Immature natural killer cell (primary cell): ENCODE data around the gene KIRREL1. TPM values are rescaled to one million over a fixed set of nuclear protein-coding genes. Genes with fewer than 3 reads are reported as not detected.

ENCODE experiments used
- DNase-seq, 3 donors: peaks; one replicate each; pipeline ENCODE4 v3.0.0; 2022; ENCODE audit warnings: mixed read lengths in 1 of 3
- H3K27ac Mint-ChIP-seq, 6 donors: one replicate each; pipeline ENCODE4 v1.8.0; 2020; ENCODE audit warnings: mixed read lengths in 6 of 6, mild to moderate bottlenecking in 5 of 6, inconsistent platforms in 4 of 6, moderate library complexity in 3 of 6
- H3K27me3 Mint-ChIP-seq, 3 donors: one replicate each; pipeline ENCODE4 v1.8.0; 2020 to 2021; ENCODE audit warnings: low read depth in 3 of 3, mild to moderate bottlenecking in 3 of 3, mixed read lengths in 3 of 3, moderate library complexity in 3 of 3, inconsistent platforms in 1 of 3
- H3K36me3 Mint-ChIP-seq, 3 donors: one replicate each; pipeline ENCODE4 v1.8.0; 2020; ENCODE audit warnings: mixed read lengths in 3 of 3, inconsistent platforms in 2 of 3, mild to moderate bottlenecking in 2 of 3
- H3K4me1 Mint-ChIP-seq, 2 donors: one replicate each; pipeline ENCODE4 v1.8.0; 2020; ENCODE audit warnings: inconsistent platforms in 2 of 2, mild to moderate bottlenecking in 2 of 2, mixed read lengths in 2 of 2, moderate library complexity in 1 of 2
- H3K4me3 Mint-ChIP-seq, 5 donors: one replicate each; pipeline ENCODE4 v1.8.0; 2020; ENCODE audit warnings: mild to moderate bottlenecking in 5 of 5, mixed read lengths in 5 of 5, inconsistent platforms in 3 of 5, moderate library complexity in 3 of 5
- H3K9me3 Mint-ChIP-seq, 6 donors: one replicate each; pipeline ENCODE4 v1.8.0; 2020; ENCODE audit warnings: mild to moderate bottlenecking in 6 of 6, mixed read lengths in 6 of 6, inconsistent platforms in 4 of 6, moderate library complexity in 3 of 6
- polyA plus RNA-seq, 3 donors: library from polyadenylated mRNA; unstranded; fragments of 300-500 nt; fragmentation: Illumina TruSeq; gene quantifications; one replicate each; pipeline ENCODE4 v1.2.3, GENCODE V29; 2021

Gene KIRREL1
- polyA plus RNA-seq, 3 donors from 2014 or later, result not detected

DNA sequence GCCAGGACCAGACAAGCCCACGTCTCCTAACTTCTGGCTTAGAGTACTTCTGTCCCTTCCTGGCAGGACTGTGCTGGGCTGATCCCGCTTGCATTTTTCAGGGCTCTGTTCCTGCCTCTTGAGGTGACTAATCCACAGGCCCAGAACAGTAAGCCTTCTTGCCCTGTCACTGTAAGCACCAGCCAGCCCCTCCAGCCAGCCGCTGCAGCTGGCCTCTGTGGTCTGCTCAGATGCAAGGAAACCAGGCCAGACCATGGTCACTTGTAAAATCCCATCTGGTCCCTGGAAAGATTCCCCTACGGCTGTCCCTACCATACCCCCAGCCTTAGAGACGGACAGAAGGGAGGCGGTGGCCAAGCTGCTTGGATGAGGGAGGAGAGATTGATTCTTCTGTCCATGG, 74.2 kb downstream of the KIRREL1 start:
- Mint-ChIP-seq H3K4me3 (no peak overlapping the region), H3K27me3 (peaks cover under 1 to 7% (median 3%) of the 10 kb centered on the region in 3 donors), H3K4me1 (no peaks in the 10 kb centered on the region), H3K9me3 (no peaks in the 10 kb centered on the region), H3K27ac (no peak overlapping the region), H3K36me3 (no peaks in the 10 kb centered on the region)
- no peak for DNase-seq

DNA sequence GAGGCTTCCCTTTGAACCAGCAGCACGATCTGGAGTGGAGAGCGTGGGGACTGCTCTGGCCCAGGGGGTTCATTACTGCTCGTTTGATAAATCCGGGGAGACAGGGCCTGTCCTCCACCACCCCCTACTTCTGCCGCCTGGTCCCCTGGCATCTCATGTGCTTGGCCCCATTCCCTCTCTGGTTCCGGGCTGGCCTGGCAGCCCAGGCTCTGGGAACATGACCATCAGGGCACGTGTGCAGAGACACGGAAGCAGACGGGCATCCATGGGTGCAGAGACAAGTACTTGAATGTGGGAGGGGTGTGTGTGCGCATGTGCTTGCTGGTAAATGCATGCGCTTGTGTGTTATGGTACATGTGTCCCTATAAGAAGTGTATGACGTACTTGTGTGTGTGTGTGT, 75.5 kb downstream of the KIRREL1 start:
- H3K4me3 Mint-ChIP-seq, result no peak overlapping the region
- no peaks in the 10 kb centered on the region for H3K36me3 Mint-ChIP-seq
- H3K4me1 Mint-ChIP-seq, result no peaks in the 10 kb centered on the region
- no peak overlapping the region for H3K27ac Mint-ChIP-seq
- no peak for DNase-seq
- peaks cover 0 to 4% (median 3%) of the 10 kb centered on the region in 3 donors for H3K27me3 Mint-ChIP-seq
- H3K9me3 Mint-ChIP-seq, result no peaks in the 10 kb centered on the region

DNA sequence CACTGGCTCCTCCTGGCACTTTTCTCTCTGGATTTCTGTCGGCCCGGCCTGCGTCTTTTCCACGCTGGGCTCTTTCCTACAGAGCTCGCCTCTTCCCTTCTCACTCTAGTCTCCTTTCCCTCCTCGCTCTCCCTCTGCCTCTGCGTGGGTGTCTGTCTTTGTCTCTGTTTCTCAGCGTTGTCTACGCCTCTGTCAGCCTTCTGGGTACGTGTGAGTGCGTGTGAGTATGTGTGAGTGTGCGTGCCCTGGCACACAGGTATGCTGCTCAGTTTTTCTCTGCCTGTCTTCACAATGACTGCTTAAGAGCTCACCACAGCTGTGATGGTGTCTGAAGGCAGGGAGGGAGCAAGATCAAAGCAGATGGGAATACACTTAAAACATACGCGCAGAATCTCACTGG, 77.7 kb downstream of the KIRREL1 start:
- H3K9me3 Mint-ChIP-seq, result no peaks in the 10 kb centered on the region
- peaks cover 2 to 8% (median 3%) of the 10 kb centered on the region in 3 donors for H3K27me3 Mint-ChIP-seq

GRCh38 chr1:158075078-158075477, 81.6 kb downstream of the KIRREL1 start:
- H3K4me1 Mint-ChIP-seq, result no peaks in the 10 kb centered on the region
- no peak overlapping the region for H3K4me3 Mint-ChIP-seq
- no peaks in the 10 kb centered on the region for H3K9me3 Mint-ChIP-seq
- H3K27me3 Mint-ChIP-seq, result peaks cover 0 to 6% (median 2%) of the 10 kb centered on the region in 3 donors
- DNase-seq, result no peak
- no peaks in the 10 kb centered on the region for H3K36me3 Mint-ChIP-seq
- no peak overlapping the region for H3K27ac Mint-ChIP-seq

More for the DNA sequence above, 77.7 kb downstream of the KIRREL1 start:
- no peak overlapping the region for H3K27ac Mint-ChIP-seq
- H3K36me3 Mint-ChIP-seq, result no peaks in the 10 kb centered on the region
- no peaks in the 10 kb centered on the region for H3K4me1 Mint-ChIP-seq
- no peak overlapping the region for H3K4me3 Mint-ChIP-seq
- no peak for DNase-seq

DNA sequence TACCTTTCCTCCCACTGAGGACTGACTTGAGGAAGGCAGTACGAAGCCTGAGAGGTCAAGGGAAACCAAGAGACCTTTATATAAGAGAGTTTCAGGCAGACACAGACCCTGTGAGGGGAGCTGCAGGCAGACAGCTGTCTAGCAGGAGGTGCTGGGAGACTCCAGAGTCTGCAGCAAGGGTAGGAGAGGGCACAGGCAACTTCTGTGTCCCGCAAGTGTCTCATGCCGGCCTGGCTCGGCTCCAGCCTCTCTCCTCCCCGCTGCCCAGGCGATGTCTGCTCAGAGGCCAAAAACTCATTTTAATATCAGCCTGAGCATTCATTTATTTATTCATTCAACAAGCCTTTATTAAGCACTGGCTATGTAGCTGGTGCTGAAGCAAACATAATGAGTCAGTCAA, 83.0 kb downstream of the KIRREL1 start:
- no peaks in the 10 kb centered on the region for H3K9me3 Mint-ChIP-seq

GRCh38 chr1:158077411-158078256, 84.2 kb downstream of the KIRREL1 start:
- no peaks in the 10 kb centered on the region for H3K4me1 Mint-ChIP-seq
- no peak overlapping the region for H3K27ac Mint-ChIP-seq
- H3K27me3 Mint-ChIP-seq, result peaks cover 0 to 4% (median 2%) of the 10 kb centered on the region in 3 donors
- H3K9me3 Mint-ChIP-seq, result no peaks in the 10 kb centered on the region
- DNase-seq, result no peak
- H3K36me3 Mint-ChIP-seq, result no peaks in the 10 kb centered on the region
- no peak overlapping the region for H3K4me3 Mint-ChIP-seq

More for the DNA sequence above, 83.0 kb downstream of the KIRREL1 start:
- Mint-ChIP-seq H3K36me3 (no peaks in the 10 kb centered on the region), H3K4me1 (no peaks in the 10 kb centered on the region), H3K27me3 (peaks cover 0 to 4% (median 2%) of the 10 kb centered on the region in 3 donors), H3K27ac (no peak overlapping the region), H3K4me3 (no peak overlapping the region)
- no peak for DNase-seq

DNA sequence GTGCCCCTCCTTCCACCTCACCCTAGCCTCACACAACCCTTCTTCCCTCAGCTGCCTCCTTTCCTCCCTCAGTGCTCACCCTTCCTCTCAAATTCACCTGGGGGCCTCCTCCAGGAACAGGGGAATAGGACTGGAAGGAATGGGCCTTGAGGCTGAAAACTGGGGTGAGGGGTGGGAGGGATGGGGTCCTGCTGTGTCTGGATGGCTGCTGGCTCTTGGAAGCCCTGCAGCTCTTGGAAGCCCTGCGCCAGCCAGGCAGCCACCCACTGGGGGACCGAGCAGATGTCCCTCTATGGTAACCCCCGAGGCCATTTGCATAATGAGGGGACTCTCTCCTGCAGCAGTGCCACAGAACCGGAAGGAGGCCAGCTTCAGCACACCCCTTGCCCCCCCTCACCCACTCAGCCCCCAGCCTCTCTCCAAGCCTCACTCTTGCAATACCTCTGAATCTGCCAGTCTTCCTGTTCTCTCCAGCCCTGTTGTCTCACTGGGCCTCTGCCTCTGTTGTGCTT, 85.2 kb downstream of the KIRREL1 start:
- H3K27ac Mint-ChIP-seq, result no peak overlapping the region
- no peaks in the 10 kb centered on the region for H3K4me1 Mint-ChIP-seq
- no peaks in the 10 kb centered on the region for H3K9me3 Mint-ChIP-seq
- DNase-seq, result no peak
- H3K4me3 Mint-ChIP-seq, result no peak overlapping the region
- H3K36me3 Mint-ChIP-seq, result no peaks in the 10 kb centered on the region
- H3K27me3 Mint-ChIP-seq, result peaks cover 0 to 4% (median 2%) of the 10 kb centered on the region in 3 donors

- Mint-ChIP-seq H3K36me3 (no peaks in the 10 kb centered on the region), H3K27ac (no peak overlapping the region), H3K4me1 (no peaks in the 10 kb centered on the region), H3K27me3 (no peaks in the 10 kb centered on the region), H3K4me3 (no peak overlapping the region), H3K9me3 (no peaks in the 10 kb centered on the region)
- no peak for DNase-seq
Observed at GRCh38 chr1:158080066-158080465, 86.6 kb downstream of the KIRREL1 start.

GRCh38 chr1:158084336-158084735, 90.9 kb downstream of the KIRREL1 start:
- peaks cover 0 to 3% (median 0%) of the 10 kb centered on the region in 3 donors for H3K27me3 Mint-ChIP-seq
- H3K4me3 Mint-ChIP-seq, result no peak overlapping the region
- H3K9me3 Mint-ChIP-seq, result no peaks in the 10 kb centered on the region
- DNase-seq, result no peak
- H3K27ac Mint-ChIP-seq, result no peak overlapping the region
- no peaks in the 10 kb centered on the region for H3K4me1 Mint-ChIP-seq
- no peaks in the 10 kb centered on the region for H3K36me3 Mint-ChIP-seq

GRCh38 chr1:158084747-158085146, 91.3 kb downstream of the KIRREL1 start:
- no peaks in the 10 kb centered on the region for H3K36me3 Mint-ChIP-seq
- no peaks in the 10 kb centered on the region for H3K4me1 Mint-ChIP-seq
- H3K27me3 Mint-ChIP-seq, result peaks cover 0 to 3% (median 0%) of the 10 kb centered on the region in 3 donors
- H3K4me3 Mint-ChIP-seq, result no peak overlapping the region
- DNase-seq, result no peak
- no peak overlapping the region for H3K27ac Mint-ChIP-seq
- H3K9me3 Mint-ChIP-seq, result no peaks in the 10 kb centered on the region

GRCh38 chr1:158087320-158087927, 94.0 kb downstream of the KIRREL1 start:
- no peak overlapping the region for H3K4me3 Mint-ChIP-seq
- H3K27me3 Mint-ChIP-seq, result peaks cover 0 to 3% (median 0%) of the 10 kb centered on the region in 3 donors
- H3K36me3 Mint-ChIP-seq, result no peaks in the 10 kb centered on the region
- H3K27ac Mint-ChIP-seq, result no peak overlapping the region
- H3K4me1 Mint-ChIP-seq, result no peaks in the 10 kb centered on the region
- no peaks in the 10 kb centered on the region for H3K9me3 Mint-ChIP-seq
- peak; percentile 5 to 12 (median 6) for DNase-seq

GRCh38 chr1:158089476-158089875, 96.0 kb downstream of the KIRREL1 start:
- Mint-ChIP-seq H3K27ac (no peak overlapping the region), H3K4me3 (no peak overlapping the region), H3K9me3 (no peaks in the 10 kb centered on the region), H3K36me3 (no peaks in the 10 kb centered on the region), H3K27me3 (peaks cover 0 to 3% (median 2%) of the 10 kb centered on the region in 3 donors), H3K4me1 (no peaks in the 10 kb centered on the region)
- DNase-seq, result no peak

DNA sequence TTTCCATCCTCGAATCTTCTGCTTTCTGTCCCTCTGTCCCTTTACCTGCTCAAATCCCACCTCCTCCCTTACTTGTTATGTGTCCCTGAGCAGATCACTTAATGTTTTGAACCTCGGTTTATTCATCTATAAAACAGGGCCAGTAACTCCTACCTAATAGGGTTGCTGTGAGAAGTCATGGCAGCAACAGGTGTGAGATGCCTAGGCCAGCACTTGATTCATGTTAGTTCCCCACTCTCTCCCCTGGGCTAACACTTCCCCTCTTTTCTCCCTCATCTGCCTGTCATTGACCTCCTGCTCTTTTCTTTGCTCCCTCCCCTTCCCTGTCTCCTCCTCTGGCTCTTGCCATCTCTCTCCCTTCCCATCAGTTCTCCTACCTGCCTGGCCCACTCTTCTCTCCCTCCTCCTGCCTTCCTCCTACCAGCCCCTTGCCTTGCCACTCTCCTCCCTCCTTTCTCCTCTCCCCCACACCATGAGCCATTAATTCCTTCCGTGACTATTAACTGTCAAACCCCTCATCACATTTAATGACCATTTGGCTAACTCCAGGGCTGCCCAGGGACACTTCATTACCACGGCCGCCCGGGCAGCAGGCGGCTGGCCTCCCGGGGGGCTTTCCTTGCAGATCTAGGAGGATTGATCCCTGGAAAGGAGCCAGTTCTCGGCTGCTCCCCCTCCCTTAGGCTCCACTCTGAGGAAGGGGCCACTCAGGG, 96.6 kb downstream of the KIRREL1 start:
- Mint-ChIP-seq H3K27ac (no peak overlapping the region), H3K4me1 (no peaks in the 10 kb centered on the region), H3K36me3 (no peaks in the 10 kb centered on the region), H3K27me3 (peaks cover 0 to 3% (median 2%) of the 10 kb centered on the region in 3 donors), H3K4me3 (no peak overlapping the region), H3K9me3 (no peaks in the 10 kb centered on the region)
- DNase-seq, result no peak

DNA sequence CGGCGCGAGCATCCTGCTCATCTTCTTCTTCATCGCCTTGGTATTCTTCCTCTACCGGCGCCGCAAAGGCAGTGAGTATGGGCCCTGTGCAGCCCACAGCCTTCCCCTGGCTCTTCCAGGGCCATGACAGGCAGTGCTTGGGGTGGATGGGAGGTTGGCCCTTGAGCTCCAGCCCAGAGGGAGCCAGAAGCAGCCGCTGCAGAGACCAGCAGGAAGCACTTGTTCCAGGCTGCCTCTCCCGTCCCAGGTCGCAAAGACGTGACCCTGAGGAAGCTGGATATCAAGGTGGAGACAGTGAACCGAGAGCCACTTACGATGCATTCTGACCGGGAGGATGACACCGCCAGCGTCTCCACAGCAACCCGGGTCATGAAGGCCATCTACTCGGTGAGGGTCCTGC, 99.9 kb downstream of the KIRREL1 start:
- Mint-ChIP-seq H3K4me1 (no peaks in the 10 kb centered on the region), H3K27ac (no peak overlapping the region), H3K36me3 (no peaks in the 10 kb centered on the region), H3K4me3 (no peak overlapping the region), H3K9me3 (no peaks in the 10 kb centered on the region), H3K27me3 (peaks cover 0 to 2% (median 0%) of the 10 kb centered on the region in 3 donors)
- no peak for DNase-seq
